ENCODE data around the gene PARVA. TPM values are rescaled to one million over a fixed set of nuclear protein-coding genes. Genes with fewer than 3 reads are reported as not detected.
A peak's percentile ranks its signal among the peaks of the same experiment; 100 is the strongest.

Gene PARVA
- total and polyA plus RNA-seq, 8 donors, result 18.8 to 116 (median 43.0) TPM

- H3K27me3 ChIP-seq, result no peaks in the 10 kb centered on the region
- H3K4me3 ChIP-seq, result no peak overlapping the region
- WGBS, 5 donors, result 66 to 85% (median 80%) methylated on average over 9 to 11 of the region's 11 CpGs
- H3K9me3 ChIP-seq, result no peaks in the 10 kb centered on the region
- TF ChIP-seq EP300 (IDR thresholded peaks at IDR 0.05) (no peak), POLR2A (IDR thresholded peaks at IDR 0.05) (no peak), CTCF (IDR thresholded peaks at IDR 0.05) (no peak), POLR2AphosphoS5 (IDR thresholded peaks at IDR 0.05) (no peak)
- peak overlapping the region in 4 of 5 donors; percentile 52 to 97 (median 66) for H3K27ac ChIP-seq
- H3K4me1 ChIP-seq, result peaks cover 2 to 55% (median 20%) of the 10 kb centered on the region in 4 donors
- H3K36me3 ChIP-seq, result no peaks in the 10 kb centered on the region
- DNase-seq, result peak in 1 of 2 donors; percentile 32
- intact Hi-C loops (cut with DNase I; ENCODE audit: low total_unique reads), result no loop called here
Observed at GRCh38 chr11:12417691-12418611, 40.6 kb downstream of the PARVA start.

GRCh38 chr11:12420040-12420439, 42.7 kb downstream of the PARVA start:
- Histone ChIP-seq H3K27me3 (no peaks in the 10 kb centered on the region), H3K4me3 (no peak overlapping the region), H3K36me3 (no peaks in the 10 kb centered on the region), H3K27ac (peak overlapping the region in 1 of 5 donors; percentile 97), H3K9me3 (no peaks in the 10 kb centered on the region), H3K4me1 (peaks cover 0 to 34% (median 13%) of the 10 kb centered on the region in 4 donors)
- WGBS, 5 donors, result 69 to 82% (median 78%) methylated on average over 3 of the region's 3 CpGs
- TF ChIP-seq CTCF (IDR thresholded peaks at IDR 0.05) (no peak), EP300 (IDR thresholded peaks at IDR 0.05) (no peak), POLR2AphosphoS5 (IDR thresholded peaks at IDR 0.05) (no peak), POLR2A (IDR thresholded peaks at IDR 0.05) (no peak)
- intact Hi-C loops (cut with DNase I; ENCODE audit: low total_unique reads), result no loop called here
- no peak for DNase-seq

- no peak for DNase-seq
- Histone ChIP-seq H3K36me3 (no peaks in the 10 kb centered on the region), H3K9me3 (no peaks in the 10 kb centered on the region), H3K27ac (peak overlapping the region in 1 of 5 donors; percentile 97), H3K4me1 (peaks cover 0 to 28% (median 13%) of the 10 kb centered on the region in 4 donors), H3K4me3 (no peak overlapping the region), H3K27me3 (no peaks in the 10 kb centered on the region)
- intact Hi-C loops (cut with DNase I; ENCODE audit: low total_unique reads), result no loop called here
- TF ChIP-seq POLR2AphosphoS5 (IDR thresholded peaks at IDR 0.05) (no peak), CTCF (IDR thresholded peaks at IDR 0.05) (no peak), POLR2A (IDR thresholded peaks at IDR 0.05) (no peak), EP300 (IDR thresholded peaks at IDR 0.05) (no peak)
- 86 to 92% (median 91%) methylated on average over 6 of the region's 6 CpGs for WGBS, 5 donors
Observed at GRCh38 chr11:12420706-12421105, 43.3 kb downstream of the PARVA start.

GRCh38 chr11:12421386-12421785, 44.0 kb downstream of the PARVA start:
- TF ChIP-seq POLR2AphosphoS5 (IDR thresholded peaks at IDR 0.05) (no peak), CTCF (IDR thresholded peaks at IDR 0.05) (no peak), EP300 (IDR thresholded peaks at IDR 0.05) (no peak), POLR2A (IDR thresholded peaks at IDR 0.05) (no peak)
- Histone ChIP-seq H3K9me3 (no peaks in the 10 kb centered on the region), H3K27ac (peak overlapping the region in 1 of 5 donors; percentile 97), H3K27me3 (no peaks in the 10 kb centered on the region), H3K4me3 (no peak overlapping the region), H3K4me1 (peaks cover 0 to 23% (median 10%) of the 10 kb centered on the region in 4 donors), H3K36me3 (no peaks in the 10 kb centered on the region)
- intact Hi-C loops (cut with DNase I; ENCODE audit: low total_unique reads), result no loop called here
- DNase-seq, result no peak
- WGBS, 5 donors, result 72 to 94% (median 81%) methylated on average over 1 of the region's 1 CpG

Data from stomach (tissue), 9 donors.